ENCODE results near the gene TESK2. TPM values are rescaled to one million over a fixed set of nuclear protein-coding genes. Genes with fewer than 3 reads are reported as not detected.

The TESK2 gene
- total and polyA plus RNA-seq, 2 of the 8 experiments (the other 6 are each of a cell fraction or from before 2014, with no cell fraction given): 10.8 to 12.6 TPM

GRCh38 chr1:45454464-45454863 is 36.5 kb downstream of the TESK2 start:
- no peak overlapping the region for H2AK5ac ChIP-seq (ENCODE audit: low read depth, low read length)
- no peak overlapping the region for H3K56ac ChIP-seq (replicated peaks; ENCODE audit: insufficient read length, low read depth, low read length)
- POLR2A ChIA-PET (ENCODE audit: partially characterized antibody): no interaction called here
- H2BK15ac ChIP-seq (ENCODE audit: low read length): no peak overlapping the region
- H3K79me2 ChIP-seq (ENCODE audit: control insufficient read depth in 1 of 2, insufficient read depth in 2 of 2, low read length in 2 of 2): no peaks in the 10 kb centered on the region
- H3K4me1 ChIP-seq (replicated peaks in 1 of 4; ENCODE audit: control insufficient read depth in 3 of 4, insufficient read depth in 4 of 4, low read length in 3 of 4): peaks cover 0 to 9% (median 3%) of the 10 kb centered on the region in 4 experiments; a peak in 6 of 7 replicates
- no peak overlapping the region for H3K9ac ChIP-seq (replicated peaks in 1 of 4; ENCODE audit: extremely low read depth in 1 of 4, low read depth in 3 of 4, low read length in 3 of 4)
- 91% methylated on average over 4 of the region's 4 CpGs; no CpG with 5 or more reads in 1 of the 2 experiments for WGBS, 2 experiments (ENCODE audit: extremely low coverage in 1 of 2, insufficient coverage in 1 of 2, insufficient read length in 1 of 2, insufficient replicate concordance in 2 of 2, low coverage in 1 of 2, low lambda C conversion rate in 2 of 2, missing lambda C conversion rate in 1 of 2)
- no peak overlapping the region for H2BK20ac ChIP-seq (ENCODE audit: low read length)
- no peak overlapping the region for H3K23ac ChIP-seq (ENCODE audit: insufficient read length)
- H3K4me3 ChIP-seq (ENCODE audit: extremely low read depth in 1 of 4, insufficient read depth in 2 of 4, low read depth in 3 of 4, low read length in 4 of 4): no peak overlapping the region
- DNase-seq (ENCODE audit: low read depth in 1 of 2, low spot score in 2 of 2) (no peak), FAIRE-seq (no peak)
- TF ChIP-seq JUND (IDR thresholded peaks at IDR 0.05; ENCODE audit: low read length) (no peak), TAF7 (optimal IDR thresholded peaks at IDR 0.05; ENCODE audit: borderline replicate concordance, low read depth, low read length) (no peak), CEBPB (IDR thresholded peaks at IDR 0.05; ENCODE audit: low read depth, low read length) (no peak)
- H3K27me3 ChIP-seq (replicated peaks in 1 of 4; ENCODE audit: control insufficient read depth in 3 of 4, extremely low read depth in 1 of 4, insufficient read depth in 3 of 4, low read length in 3 of 4): no peaks in the 10 kb centered on the region
- H2BK12ac ChIP-seq (ENCODE audit: low read depth, low read length): no peak overlapping the region
- no peak overlapping the region for H3K27ac ChIP-seq (ENCODE audit: low read depth, low read length)
- no peak overlapping the region for H3K4me2 ChIP-seq (ENCODE audit: insufficient read depth in 1 of 2, low read depth in 2 of 2, low read length in 2 of 2)
- no peak overlapping the region for H4K91ac ChIP-seq (replicated peaks; ENCODE audit: insufficient read length, low read length)
- no peak overlapping the region for H2BK5ac ChIP-seq (ENCODE audit: low read depth, low read length)
- no peak overlapping the region for H3K14ac ChIP-seq (ENCODE audit: insufficient read length)
- no peaks in the 10 kb centered on the region for H3K9me3 ChIP-seq (ENCODE audit: insufficient read depth in 2 of 2, low read depth in 1 of 2, low read length in 1 of 2)
- H3K79me1 ChIP-seq (ENCODE audit: low read depth, low read length): no peaks in the 10 kb centered on the region; the same call in 1 of the 2 replicates
- no peak overlapping the region for H4K8ac ChIP-seq (ENCODE audit: extremely low read depth, insufficient read depth, low read length)
- H4K5ac ChIP-seq (ENCODE audit: insufficient read length, low read depth, low read length): no peak overlapping the region
- no peak overlapping the region for H2AFZ ChIP-seq (ENCODE audit: low read length)
- no peaks in the 10 kb centered on the region for H4K20me1 ChIP-seq (replicated peaks in 1 of 2; ENCODE audit: control insufficient read depth in 1 of 2, insufficient read depth in 2 of 2, low read length in 2 of 2)
- H3K4ac ChIP-seq (replicated peaks; ENCODE audit: insufficient read length, low read depth, low read length): no peak overlapping the region
- CTCF ChIA-PET (ENCODE audit: partially characterized antibody): interaction anchor here (0.6 to 1.2 kb wide), 2 partner anchors 95 to 294 kb away, joined by 3 read pairs; no protein-coding TSS in a partner anchor
- H3K36me3 ChIP-seq (ENCODE audit: control insufficient read depth in 2 of 4, insufficient read depth in 4 of 4, low read length in 3 of 4): no peaks in the 10 kb centered on the region
- no peak overlapping the region for H3K18ac ChIP-seq (ENCODE audit: extremely low read depth, low read length)
- H3K23me2 ChIP-seq (ENCODE audit: low read depth, low read length): no peaks in the 10 kb centered on the region
- no peak overlapping the region for H2BK120ac ChIP-seq (replicated peaks; ENCODE audit: low read depth, low read length)
